HFFc6 (cell line): ENCODE data around the gene SCARB1. TPM values are rescaled to one million over a fixed set of nuclear protein-coding genes. Genes with fewer than 3 reads are reported as not detected.

Source experiments
- DNase-seq: peaks from one replicate; pipeline ENCODE4 v3.0.0-alpha.2; 2018
- H3K27ac Mint-ChIP-seq: 2 replicates; pipeline ENCODE4 v1.8.0; 2020; ENCODE audit warnings: mild to moderate bottlenecking, mixed read lengths
- H3K27me3 Mint-ChIP-seq: 2 replicates; pipeline ENCODE4 v1.8.0; 2021; ENCODE audit warnings: mild to moderate bottlenecking, moderate library complexity, mixed read lengths; ENCODE audit not compliant: insufficient read depth
- H3K36me3 Mint-ChIP-seq: 2 replicates; pipeline ENCODE4 v1.8.0; 2021; ENCODE audit warnings: low read depth, mixed read lengths
- H3K4me1 Mint-ChIP-seq: 2 replicates; pipeline ENCODE4 v1.8.0; 2020; ENCODE audit warnings: low read depth, mixed read lengths
- H3K4me3 Mint-ChIP-seq: 2 replicates; pipeline ENCODE4 v1.8.0; 2020; ENCODE audit warnings: mild to moderate bottlenecking, moderate library complexity, mixed read lengths
- H3K9me3 Mint-ChIP-seq: 2 replicates; pipeline ENCODE4 v1.8.0; 2020; ENCODE audit warnings: mild to moderate bottlenecking, mixed read lengths
- total RNA-seq, 6 experiments: library from RNA; stranded (reverse); fragmentation: NEBNext Ultra II Directional; extraction: Animal tissue kit (Norgen Biotek cat#: 25700); gene quantifications; 2 replicates in 1 of 6; 3 replicates in 5 of 6; pipeline ENCODE4 v1.2.3, GENCODE V29; 2021
- TF ChIP-seq, protein P1 (sequence below): fragments of 200-600 bp; sonication (generic); IDR thresholded peaks from 2 replicates; pipeline ENCODE4 v1.5.0; 2021; ENCODE audit warnings: antibody characterized with exemption, mild to moderate bottlenecking

Gene SCARB1
- total RNA-seq, 6 experiments from 2014 or later: 34.8 to 46.3 (median 36.8) TPM

DNA sequence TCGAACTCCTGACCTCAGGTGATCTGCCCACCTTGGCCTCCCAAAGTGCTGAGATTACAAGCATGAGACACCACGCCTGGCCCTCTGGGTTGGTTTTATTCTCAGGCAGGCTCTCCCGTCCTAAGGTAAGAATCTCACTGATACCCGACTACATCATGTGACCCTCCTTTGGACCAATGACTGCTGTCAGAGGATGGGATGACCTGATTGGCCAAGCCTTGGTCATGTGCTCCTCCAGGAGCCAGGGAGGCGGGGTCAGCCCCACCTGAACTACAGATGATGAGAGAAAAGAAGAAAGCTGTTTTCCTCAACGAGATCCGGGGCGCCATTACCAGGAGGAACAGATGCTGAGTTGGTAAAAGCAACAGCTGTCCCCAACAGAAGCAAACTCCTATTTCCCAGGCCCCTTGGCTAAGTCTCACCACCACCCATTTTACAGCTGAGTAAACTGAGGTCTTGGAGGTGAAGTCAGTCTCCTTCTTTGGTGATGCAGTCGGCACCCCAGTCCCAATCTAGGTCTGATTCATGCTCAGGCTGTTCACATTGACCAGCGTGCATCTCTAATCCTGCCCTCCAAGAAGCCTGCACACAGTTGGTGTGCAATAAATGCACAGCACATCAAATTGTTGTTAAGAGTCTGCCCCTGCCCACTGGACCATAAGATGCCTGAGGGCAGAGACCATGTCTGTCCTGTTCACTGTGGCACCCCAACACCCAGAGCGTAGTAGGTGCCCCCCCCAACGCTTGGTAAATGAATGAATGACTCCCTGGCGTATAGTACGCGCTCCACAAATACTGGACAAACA is 118.8 kb downstream of the SCARB1 start:
- DNase-seq: no peak

GRCh38 chr12:124744273-124744640 is 119.4 kb downstream of the SCARB1 start:
- Mint-ChIP-seq H3K36me3 (peaks cover 7% of the 10 kb centered on the region; the same call in 1 of the 2 replicates), H3K4me1 (peaks cover 47% of the 10 kb centered on the region), H3K9me3 (peaks cover 13% of the 10 kb centered on the region), H3K4me3 (no peak overlapping the region), H3K27ac (peak overlapping the region; percentile 17; the same call in 1 of the 2 replicates), H3K27me3 (no peaks in the 10 kb centered on the region)
- DNase-seq: no peak
- TF ChIP-seq, protein P1, sequence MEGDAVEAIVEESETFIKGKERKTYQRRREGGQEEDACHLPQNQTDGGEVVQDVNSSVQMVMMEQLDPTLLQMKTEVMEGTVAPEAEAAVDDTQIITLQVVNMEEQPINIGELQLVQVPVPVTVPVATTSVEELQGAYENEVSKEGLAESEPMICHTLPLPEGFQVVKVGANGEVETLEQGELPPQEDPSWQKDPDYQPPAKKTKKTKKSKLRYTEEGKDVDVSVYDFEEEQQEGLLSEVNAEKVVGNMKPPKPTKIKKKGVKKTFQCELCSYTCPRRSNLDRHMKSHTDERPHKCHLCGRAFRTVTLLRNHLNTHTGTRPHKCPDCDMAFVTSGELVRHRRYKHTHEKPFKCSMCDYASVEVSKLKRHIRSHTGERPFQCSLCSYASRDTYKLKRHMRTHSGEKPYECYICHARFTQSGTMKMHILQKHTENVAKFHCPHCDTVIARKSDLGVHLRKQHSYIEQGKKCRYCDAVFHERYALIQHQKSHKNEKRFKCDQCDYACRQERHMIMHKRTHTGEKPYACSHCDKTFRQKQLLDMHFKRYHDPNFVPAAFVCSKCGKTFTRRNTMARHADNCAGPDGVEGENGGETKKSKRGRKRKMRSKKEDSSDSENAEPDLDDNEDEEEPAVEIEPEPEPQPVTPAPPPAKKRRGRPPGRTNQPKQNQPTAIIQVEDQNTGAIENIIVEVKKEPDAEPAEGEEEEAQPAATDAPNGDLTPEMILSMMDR: no peak

More for the DNA sequence above, 118.8 kb downstream of the SCARB1 start:
- TF ChIP-seq, protein P1: no peak
- H3K4me3 Mint-ChIP-seq: no peak overlapping the region; the same call in 1 of the 2 replicates
- peaks cover 7% of the 10 kb centered on the region; the same call in 1 of the 2 replicates for H3K36me3 Mint-ChIP-seq
- H3K4me1 Mint-ChIP-seq: peaks cover 45% of the 10 kb centered on the region
- peak overlapping the region; percentile 85; the same call in 1 of the 2 replicates for H3K27ac Mint-ChIP-seq
- no peaks in the 10 kb centered on the region for H3K27me3 Mint-ChIP-seq
- peaks cover 7% of the 10 kb centered on the region for H3K9me3 Mint-ChIP-seq

DNA sequence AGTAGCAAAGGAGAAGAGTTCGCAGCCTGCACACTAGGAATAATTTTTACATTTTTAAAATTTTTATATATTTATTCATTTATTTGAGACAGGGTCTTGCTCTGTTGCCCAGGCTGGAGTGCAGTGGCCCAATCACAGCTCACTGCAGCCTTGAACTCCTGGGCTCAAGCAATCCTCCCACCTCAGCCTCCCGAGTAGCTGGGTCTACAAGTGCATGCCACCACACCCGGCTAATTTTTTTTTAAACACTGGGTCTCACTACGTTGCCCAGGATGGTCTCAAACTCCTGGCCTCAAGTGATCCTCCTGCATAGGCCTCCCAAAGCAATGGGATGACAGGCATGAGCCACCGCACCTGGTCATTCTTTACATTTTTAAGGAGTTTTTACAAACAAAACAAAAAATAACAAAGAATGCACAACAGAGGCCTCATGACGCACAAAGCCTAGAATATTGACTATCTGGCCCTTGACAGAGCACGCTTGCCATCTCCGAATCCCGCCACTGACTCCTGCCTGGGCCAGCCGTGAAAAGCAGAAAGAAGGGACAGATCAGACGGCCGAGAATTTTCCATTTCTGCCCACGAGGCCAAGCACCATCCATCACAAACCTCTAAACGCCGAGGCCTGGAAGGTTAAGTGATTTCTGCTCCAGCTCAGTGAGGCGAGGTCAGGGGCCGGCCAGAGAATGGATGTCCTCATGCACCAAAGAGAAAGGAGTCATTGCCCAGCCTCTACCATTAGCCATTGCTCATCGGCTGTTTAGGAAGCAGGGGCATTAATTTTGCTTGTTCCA is 120.0 kb downstream of the SCARB1 start:
- TF ChIP-seq, protein P1: no peak
- Mint-ChIP-seq H3K27me3 (no peaks in the 10 kb centered on the region), H3K4me1 (peaks cover 53% of the 10 kb centered on the region), H3K9me3 (peaks cover 18% of the 10 kb centered on the region), H3K27ac (peak overlapping the region; percentile 17; the same call in 1 of the 2 replicates), H3K4me3 (no peak overlapping the region), H3K36me3 (peaks cover 7% of the 10 kb centered on the region; the same call in 1 of the 2 replicates)
- no peak for DNase-seq

- Mint-ChIP-seq H3K4me1 (peaks cover 60% of the 10 kb centered on the region), H3K9me3 (peaks cover 18% of the 10 kb centered on the region), H3K4me3 (no peak overlapping the region), H3K27me3 (no peaks in the 10 kb centered on the region), H3K36me3 (peaks cover 7% of the 10 kb centered on the region; the same call in 1 of the 2 replicates), H3K27ac (no peak overlapping the region)
- no peak for DNase-seq
- TF ChIP-seq, protein P1: no peak
Measured at GRCh38 chr12:124742678-124743077, 121.0 kb downstream of the SCARB1 start.

DNA sequence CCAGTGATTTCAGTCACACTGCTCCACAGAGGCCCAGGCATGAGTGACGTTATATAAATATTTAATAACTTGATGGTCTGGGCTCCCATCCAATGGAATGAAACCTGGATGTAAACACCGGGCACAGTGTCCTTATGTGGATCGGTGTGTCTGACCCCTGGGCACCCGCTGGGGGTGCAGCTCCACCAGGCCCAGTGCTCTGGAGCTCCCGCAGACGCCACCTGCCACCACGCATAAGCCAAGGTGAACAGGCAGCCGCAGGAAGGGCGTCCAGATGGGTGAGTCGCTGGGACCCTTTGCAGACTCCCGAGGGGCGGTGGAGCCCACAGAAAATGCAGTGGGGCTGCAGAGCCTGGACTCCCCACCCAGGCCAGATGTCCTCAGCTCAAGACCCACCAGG is 121.6 kb downstream of the SCARB1 start:
- no peak for DNase-seq
- H3K4me1 Mint-ChIP-seq: peaks cover 60% of the 10 kb centered on the region
- H3K9me3 Mint-ChIP-seq: peaks cover 18% of the 10 kb centered on the region

More for the DNA sequence above, 121.6 kb downstream of the SCARB1 start:
- Mint-ChIP-seq H3K36me3 (peaks cover 7% of the 10 kb centered on the region; the same call in 1 of the 2 replicates), H3K4me3 (no peak overlapping the region), H3K27me3 (no peaks in the 10 kb centered on the region), H3K27ac (no peak overlapping the region)
- TF ChIP-seq, protein P1: no peak
